Measurements from ENCODE around the gene CAMTA2. TPM values are rescaled to one million over a fixed set of nuclear protein-coding genes. Genes with fewer than 3 reads are reported as not detected.

Gene CAMTA2
- total and polyA plus RNA-seq, 2 experiments from 2014 or later, result 4.4 to 8.7 TPM

DNA sequence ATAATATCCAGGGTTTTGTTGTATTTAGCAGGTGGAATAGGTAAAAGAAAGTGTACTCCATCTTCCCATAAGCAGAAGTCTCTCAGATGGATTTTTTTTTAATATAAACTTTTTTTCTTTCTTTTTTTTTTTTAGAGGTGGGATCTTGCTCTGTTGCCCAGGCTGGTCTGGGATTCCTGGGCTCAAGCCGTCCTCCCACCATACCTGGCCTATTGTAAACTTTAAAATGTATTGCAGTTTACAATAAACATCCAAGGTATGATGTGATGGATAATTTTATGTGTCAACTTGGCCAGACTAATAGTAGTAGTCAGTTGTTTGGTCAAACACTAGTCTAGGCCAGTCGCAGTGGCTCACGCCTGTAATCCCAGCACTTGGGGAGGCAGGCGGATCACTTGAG is 66.2 kb downstream of the CAMTA2 start:
- H3K4me2 ChIP-seq, result no peak overlapping the region
- DNase-seq (ENCODE audit: low spot score), result no peak
- H3K27ac Mint-ChIP-seq, result no peak overlapping the region
- no peak overlapping the region for H3K27ac ChIP-seq (ENCODE audit: low read depth)
- H3F3A ChIP-seq (replicated peaks; ENCODE audit: low read depth), result peaks cover 2% of the 10 kb centered on the region; the same call in 1 of the 2 replicates
- 0 out of 2 replicates have a peak, but pooled peaks cover 6% of the 10 kb centered on the region for H3K4me1 ChIP-seq (ENCODE audit: insufficient read depth)
- peaks cover 9% of the 10 kb centered on the region for H3K4me1 Mint-ChIP-seq
- TF ChIP-seq STAT1 (IDR thresholded peaks at IDR 0.05; ENCODE audit: unreplicated experiment) (no peak), REST (IDR thresholded peaks at IDR 0.05; ENCODE audit: unreplicated experiment) (no peak), NANOG (IDR thresholded peaks at IDR 0.05; ENCODE audit: borderline replicate concordance) (no peak), EZH2phosphoT487 (IDR thresholded peaks at IDR 0.05; ENCODE audit: unreplicated experiment) (no peak), CREB1 (CRISPR knock-in tag; IDR thresholded peaks at IDR 0.05; ENCODE audit: low read depth) (no peak), ZNF114 (CRISPR knock-in tag; IDR thresholded peaks at IDR 0.05) (no peak)
- TF ChIP-seq, protein P1, sequence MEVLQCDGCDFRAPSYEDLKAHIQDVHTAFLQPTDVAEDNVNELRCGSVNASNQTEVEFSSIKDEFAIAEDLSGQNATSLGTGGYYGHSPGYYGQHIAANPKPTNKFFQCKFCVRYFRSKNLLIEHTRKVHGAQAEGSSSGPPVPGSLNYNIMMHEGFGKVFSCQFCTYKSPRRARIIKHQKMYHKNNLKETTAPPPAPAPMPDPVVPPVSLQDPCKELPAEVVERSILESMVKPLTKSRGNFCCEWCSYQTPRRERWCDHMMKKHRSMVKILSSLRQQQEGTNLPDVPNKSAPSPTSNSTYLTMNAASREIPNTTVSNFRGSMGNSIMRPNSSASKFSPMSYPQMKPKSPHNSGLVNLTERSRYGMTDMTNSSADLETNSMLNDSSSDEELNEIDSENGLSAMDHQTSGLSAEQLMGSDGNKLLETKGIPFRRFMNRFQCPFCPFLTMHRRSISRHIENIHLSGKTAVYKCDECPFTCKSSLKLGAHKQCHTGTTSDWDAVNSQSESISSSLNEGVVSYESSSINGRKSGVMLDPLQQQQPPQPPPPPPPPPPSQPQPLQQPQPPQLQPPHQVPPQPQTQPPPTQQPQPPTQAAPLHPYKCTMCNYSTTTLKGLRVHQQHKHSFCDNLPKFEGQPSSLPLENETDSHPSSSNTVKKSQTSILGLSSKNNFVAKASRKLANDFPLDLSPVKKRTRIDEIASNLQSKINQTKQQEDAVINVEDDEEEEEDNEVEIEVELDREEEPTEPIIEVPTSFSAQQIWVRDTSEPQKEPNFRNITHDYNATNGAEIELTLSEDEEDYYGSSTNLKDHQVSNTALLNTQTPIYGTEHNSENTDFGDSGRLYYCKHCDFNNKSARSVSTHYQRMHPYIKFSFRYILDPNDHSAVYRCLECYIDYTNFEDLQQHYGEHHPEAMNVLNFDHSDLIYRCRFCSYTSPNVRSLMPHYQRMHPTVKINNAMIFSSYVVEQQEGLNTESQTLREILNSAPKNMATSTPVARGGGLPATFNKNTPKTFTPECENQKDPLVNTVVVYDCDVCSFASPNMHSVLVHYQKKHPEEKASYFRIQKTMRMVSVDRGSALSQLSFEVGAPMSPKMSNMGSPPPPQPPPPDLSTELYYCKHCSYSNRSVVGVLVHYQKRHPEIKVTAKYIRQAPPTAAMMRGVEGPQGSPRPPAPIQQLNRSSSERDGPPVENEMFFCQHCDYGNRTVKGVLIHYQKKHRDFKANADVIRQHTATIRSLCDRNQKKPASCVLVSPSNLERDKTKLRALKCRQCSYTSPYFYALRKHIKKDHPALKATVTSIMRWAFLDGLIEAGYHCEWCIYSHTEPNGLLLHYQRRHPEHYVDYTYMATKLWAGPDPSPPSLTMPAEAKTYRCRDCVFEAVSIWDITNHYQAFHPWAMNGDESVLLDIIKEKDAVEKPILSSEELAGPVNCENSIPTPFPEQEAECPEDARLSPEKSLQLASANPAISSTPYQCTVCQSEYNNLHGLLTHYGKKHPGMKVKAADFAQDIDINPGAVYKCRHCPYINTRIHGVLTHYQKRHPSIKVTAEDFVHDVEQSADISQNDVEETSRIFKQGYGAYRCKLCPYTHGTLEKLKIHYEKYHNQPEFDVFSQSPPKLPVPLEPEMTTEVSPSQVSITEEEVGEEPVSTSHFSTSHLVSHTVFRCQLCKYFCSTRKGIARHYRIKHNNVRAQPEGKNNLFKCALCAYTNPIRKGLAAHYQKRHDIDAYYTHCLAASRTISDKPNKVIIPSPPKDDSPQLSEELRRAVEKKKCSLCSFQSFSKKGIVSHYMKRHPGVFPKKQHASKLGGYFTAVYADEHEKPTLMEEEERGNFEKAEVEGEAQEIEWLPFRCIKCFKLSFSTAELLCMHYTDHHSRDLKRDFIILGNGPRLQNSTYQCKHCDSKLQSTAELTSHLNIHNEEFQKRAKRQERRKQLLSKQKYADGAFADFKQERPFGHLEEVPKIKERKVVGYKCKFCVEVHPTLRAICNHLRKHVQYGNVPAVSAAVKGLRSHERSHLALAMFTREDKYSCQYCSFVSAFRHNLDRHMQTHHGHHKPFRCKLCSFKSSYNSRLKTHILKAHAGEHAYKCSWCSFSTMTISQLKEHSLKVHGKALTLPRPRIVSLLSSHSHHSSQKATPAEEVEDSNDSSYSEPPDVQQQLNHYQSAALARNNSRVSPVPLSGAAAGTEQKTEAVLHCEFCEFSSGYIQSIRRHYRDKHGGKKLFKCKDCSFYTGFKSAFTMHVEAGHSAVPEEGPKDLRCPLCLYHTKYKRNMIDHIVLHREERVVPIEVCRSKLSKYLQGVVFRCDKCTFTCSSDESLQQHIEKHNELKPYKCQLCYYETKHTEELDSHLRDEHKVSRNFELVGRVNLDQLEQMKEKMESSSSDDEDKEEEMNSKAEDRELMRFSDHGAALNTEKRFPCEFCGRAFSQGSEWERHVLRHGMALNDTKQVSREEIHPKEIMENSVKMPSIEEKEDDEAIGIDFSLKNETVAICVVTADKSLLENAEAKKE (CRISPR knock-in tag; IDR thresholded peaks at IDR 0.05), result no peak
- H2AFZ ChIP-seq, result no peak overlapping the region
- no peak overlapping the region for H3K4me3 ChIP-seq
- H4K20me1 ChIP-seq (replicated peaks; ENCODE audit: insufficient read depth), result no peaks in the 10 kb centered on the region
- H3K27me3 Mint-ChIP-seq (ENCODE audit: insufficient read depth, low read depth, poor library complexity), result peaks cover 7% of the 10 kb centered on the region
- no peaks in the 10 kb centered on the region for H3K9me3 Mint-ChIP-seq
- no peaks in the 10 kb centered on the region for H3K79me2 ChIP-seq (replicated peaks; ENCODE audit: insufficient read depth)
- peaks cover under 1% of the 10 kb centered on the region; the same call in 2 of the 3 replicates for H3K36me3 Mint-ChIP-seq (ENCODE audit: low read depth)
- H3K36me3 ChIP-seq (ENCODE audit: insufficient read depth), result no peaks in the 10 kb centered on the region
- H3K4me3 Mint-ChIP-seq, result no peak overlapping the region
- no peaks in the 10 kb centered on the region for H3K27me3 ChIP-seq (ENCODE audit: insufficient read depth)
- H3K9me2 ChIP-seq (ENCODE audit: insufficient read depth), result no peaks in the 10 kb centered on the region
- no peak for ATAC-seq

All from GM23338 (cell line).